ENCODE measurements around the gene FBXO46.
A peak's percentile ranks its signal among the peaks of the same experiment; 100 is the strongest.

The FBXO46 gene

GRCh38 chr19:45730368-45731288 is at the start of gene FBXO46:
FBXO46 (minus strand) TSS chr19:45730896; CDS start chr19:45713495, 17,401 bp downstream.
- peak; percentile 94 for DNase-seq

GRCh38 chr19:45780146-45780447 is 49.4 kb upstream of the FBXO46 start:
- no peak for DNase-seq

- DNase-seq: peak; percentile 82
These were observed 48.8 kb upstream of the FBXO46 start for GRCh38 chr19:45779231-45780145.

- no peak for DNase-seq
These were observed 47.4 kb upstream of the FBXO46 start for GRCh38 chr19:45778010-45778661.

GRCh38 chr19:45777395-45777961 is 46.8 kb upstream of the FBXO46 start:
- DNase-seq: no peak

- DNase-seq: no peak
These were observed 44.1 kb upstream of the FBXO46 start for GRCh38 chr19:45774765-45775164.

- peak; percentile 18 for DNase-seq
These were observed 42.7 kb upstream of the FBXO46 start for GRCh38 chr19:45773384-45773783.

- no peak for DNase-seq
These were observed 42.2 kb upstream of the FBXO46 start for GRCh38 chr19:45772912-45773311.

GRCh38 chr19:45772130-45772840 is 41.6 kb upstream of the FBXO46 start:
- DNase-seq: no peak

- no peak for DNase-seq
These were observed 40.7 kb upstream of the FBXO46 start for GRCh38 chr19:45771311-45771933.

GRCh38 chr19:45770192-45771101 is 39.8 kb upstream of the FBXO46 start:
- DNase-seq: peak; percentile 91

GRCh38 chr19:45769821-45770191 is 39.1 kb upstream of the FBXO46 start:
- peak; percentile 51 for DNase-seq

GRCh38 chr19:45768984-45769782 is 38.5 kb upstream of the FBXO46 start, which contains the start of gene SIX5:
SIX5 (minus strand) TSS chr19:45769252; CDS start chr19:45768844, 408 bp downstream.
- peak; percentile 96 for DNase-seq

GRCh38 chr19:45768655-45768983 is 37.9 kb upstream of the FBXO46 start:
- peak; percentile 57 for DNase-seq

- DNase-seq: peak; percentile 62
These were observed 37.4 kb upstream of the FBXO46 start for GRCh38 chr19:45767881-45768654.

- DNase-seq: no peak
These were observed 36.7 kb upstream of the FBXO46 start for GRCh38 chr19:45767410-45767880.

GRCh38 chr19:45766869-45767346 is 36.2 kb upstream of the FBXO46 start:
- DNase-seq: no peak

- no peak for DNase-seq
These were observed 35.7 kb upstream of the FBXO46 start for GRCh38 chr19:45766296-45766868.

Measured in RPMI8226 (cell line).